GM19463 (cell line): Measurements from ENCODE around the gene LAMTOR4.

Source experiments
- ATAC-seq: cut with Tn5 transposase; IDR thresholded peaks from one replicate; pipeline ENCODE4 v1.9.1; 2021; ENCODE audit warnings: mild to moderate bottlenecking, moderate library complexity; ENCODE audit not compliant: unreplicated experiment

LAMTOR4 gene

DNA sequence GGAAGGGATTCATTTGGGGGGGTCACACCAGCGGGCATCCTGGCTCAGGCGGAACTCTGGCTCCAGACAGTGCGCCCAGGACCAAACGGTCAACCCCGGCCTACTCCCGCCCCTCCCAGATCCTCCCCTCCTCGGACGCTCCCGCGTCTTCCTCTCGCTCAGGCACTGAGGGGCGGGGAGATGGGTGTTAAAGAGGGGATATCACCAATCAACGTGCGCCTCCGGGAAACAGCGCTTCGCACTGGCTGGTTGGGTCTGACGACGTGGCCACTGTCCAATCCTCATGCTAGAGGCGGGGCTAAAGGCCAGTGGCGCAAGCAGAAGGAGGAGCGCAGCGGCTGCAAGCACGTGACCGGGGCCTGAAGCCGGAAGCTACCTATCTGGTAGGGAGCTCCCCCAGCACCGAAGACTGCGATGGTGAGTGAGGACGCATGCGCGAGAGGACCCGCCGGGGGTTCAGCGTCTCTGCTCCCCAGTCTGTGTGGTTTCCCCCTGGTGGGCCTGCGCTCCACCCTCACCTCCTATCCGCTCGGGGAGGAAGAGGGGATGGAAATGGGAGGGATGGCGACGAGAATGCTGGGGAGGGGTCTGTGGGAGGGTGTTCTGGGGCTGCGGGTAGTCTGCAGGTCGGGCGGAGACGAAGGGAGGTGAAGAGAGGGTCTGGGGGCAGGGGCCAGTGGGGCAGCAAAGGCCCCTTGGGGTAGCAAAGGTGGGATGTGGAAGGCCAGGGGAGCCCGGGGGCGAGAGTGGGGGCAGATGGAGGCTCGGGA, at the start of gene LAMTOR4:
Gene LAMTOR4, plus strand, starts transcription at position 360 of the 770 bp plus-strand sequence. Its CDS starts 55 bp downstream, at position 415.
- ATAC-seq: peak; percentile 98

- ATAC-seq: no peak
Observed at GRCh38 chr7:100099452-100099851, 49.3 kb upstream of the LAMTOR4 start.

DNA sequence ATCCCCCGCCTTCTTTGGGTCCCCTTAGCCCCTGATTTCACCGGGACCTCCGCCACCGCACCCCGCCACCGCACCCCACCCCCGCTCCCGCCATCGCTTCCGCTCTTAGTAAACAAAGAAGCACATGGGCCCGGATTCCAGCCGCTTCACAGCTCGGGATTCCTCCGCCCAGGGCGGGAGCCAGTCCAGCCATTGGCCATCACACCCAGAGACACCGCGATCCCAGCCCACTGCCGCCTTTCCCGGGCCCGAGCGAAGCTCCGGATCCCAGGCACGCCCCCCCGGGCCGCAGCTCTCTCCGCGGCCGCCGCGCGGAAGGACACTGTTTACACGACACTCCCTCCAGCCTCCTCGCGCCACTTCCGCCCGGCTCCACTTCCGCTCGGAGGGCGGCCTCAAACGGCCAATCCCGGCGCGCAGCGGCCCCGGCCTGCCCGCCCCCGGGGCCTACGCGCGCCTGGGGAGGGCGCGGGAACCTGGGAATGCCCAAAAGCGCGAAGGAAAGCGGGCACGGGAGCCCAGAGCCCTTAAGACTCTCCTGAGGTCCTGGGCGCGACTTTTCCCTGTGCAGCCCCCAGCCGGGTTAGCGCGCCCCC, 48.2 kb upstream of the LAMTOR4 start:
- peak; percentile 59 for ATAC-seq

- peak; percentile 88 for ATAC-seq
Observed at GRCh38 chr7:100101016-100101862, 47.5 kb upstream of the LAMTOR4 start, which contains the start of the genes AP4M1 and MCM7. Gene AP4M1 (plus strand): TSS chr7:100101643. CDS start chr7:100101715, 72 bp downstream. Gene MCM7 (minus strand): TSS chr7:100101397. CDS start chr7:100101294, 103 bp downstream.

DNA sequence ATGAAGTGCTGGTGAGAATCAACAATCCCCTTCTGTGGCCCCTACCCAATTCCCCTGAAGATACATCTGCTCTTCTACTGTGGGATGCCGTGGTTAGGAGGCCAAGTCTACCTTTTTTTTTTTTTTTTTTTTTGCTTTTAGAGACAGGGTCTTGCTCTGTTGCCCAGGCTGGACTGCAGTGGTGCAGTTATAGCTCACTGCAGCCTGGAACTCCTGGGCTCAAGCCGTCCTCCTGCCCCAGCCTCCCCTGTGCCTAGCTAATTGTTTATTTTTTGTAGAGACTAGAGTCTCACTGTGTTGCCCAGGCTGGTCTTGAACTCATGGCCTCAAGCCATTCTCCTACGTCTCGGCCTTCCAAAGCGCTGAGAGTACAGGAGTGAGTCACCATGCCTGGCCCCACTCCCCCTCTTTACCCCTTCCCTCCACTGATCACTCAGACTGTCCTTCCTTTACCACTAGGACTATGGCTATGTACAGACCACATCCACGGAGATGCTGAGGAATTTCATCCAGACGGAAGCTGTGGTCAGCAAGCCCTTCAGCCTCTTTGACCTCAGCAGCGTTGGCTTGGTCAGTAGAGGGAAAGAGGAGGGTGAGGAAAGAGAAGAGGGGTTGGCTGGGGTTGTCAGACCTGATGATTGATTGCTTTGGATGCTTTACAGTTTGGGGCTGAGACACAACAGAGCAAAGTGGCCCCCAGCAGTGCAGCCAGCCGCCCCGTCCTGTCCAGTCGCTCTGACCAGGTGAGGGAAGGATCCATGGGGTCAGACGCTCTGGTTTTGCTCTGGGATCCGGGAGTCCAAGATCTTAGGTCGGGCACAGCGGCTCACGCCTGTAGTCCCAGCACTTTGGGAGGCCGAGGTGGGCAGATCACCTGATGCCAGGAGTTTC, 45.5 kb upstream of the LAMTOR4 start:
- no peak for ATAC-seq

GRCh38 chr7:100105534-100105933, 43.2 kb upstream of the LAMTOR4 start:
- ATAC-seq: no peak

DNA sequence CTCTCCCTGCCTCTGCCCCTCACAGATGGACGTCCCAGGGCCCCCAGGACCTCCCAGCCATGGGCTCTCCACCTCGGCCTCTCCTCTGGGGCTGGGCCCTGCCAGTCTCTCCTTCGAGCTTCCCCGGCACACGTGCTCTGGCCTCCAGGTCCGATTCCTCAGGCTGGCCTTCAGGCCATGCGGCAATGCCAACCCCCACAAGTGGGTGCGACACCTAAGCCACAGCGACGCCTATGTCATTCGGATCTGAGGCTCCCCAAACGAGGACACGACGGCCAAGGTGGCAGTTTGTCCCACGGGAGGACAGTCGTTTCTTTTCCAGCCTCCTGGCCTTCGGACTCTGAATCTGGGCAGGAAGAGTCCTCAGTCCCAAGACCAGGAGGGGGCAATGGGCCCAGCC, 42.1 kb upstream of the LAMTOR4 start:
- no peak for ATAC-seq

DNA sequence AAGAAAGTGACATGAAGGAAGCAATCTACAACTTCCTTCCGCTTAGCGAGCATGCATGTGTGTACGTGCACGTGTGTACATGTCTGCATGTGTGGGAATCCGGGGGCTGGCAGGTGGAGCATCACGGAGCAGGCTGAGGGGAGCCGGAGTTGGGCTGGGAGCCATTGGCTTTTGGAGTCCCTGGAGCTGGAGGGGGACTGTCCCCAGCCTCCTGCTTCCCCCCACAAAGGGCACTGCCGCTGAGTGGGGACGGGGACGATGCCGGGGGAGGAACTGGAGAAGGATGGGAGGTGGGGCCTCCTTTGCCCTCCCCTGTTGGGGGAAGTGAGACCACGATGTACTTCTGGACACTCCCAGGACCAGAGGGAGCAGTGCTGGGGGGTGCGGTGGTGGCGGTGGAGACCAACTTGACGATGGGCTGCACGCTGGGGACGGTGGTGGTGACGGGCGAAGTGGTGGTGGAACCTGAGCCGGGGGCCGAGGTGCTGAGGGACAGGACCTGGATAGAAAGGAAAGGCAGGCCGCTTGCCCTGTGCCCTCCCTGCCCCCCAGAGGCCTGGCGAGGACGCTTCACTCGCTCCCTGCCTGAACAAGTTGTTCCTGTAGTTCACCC, 41.5 kb upstream of the LAMTOR4 start:
- ATAC-seq: no peak

DNA sequence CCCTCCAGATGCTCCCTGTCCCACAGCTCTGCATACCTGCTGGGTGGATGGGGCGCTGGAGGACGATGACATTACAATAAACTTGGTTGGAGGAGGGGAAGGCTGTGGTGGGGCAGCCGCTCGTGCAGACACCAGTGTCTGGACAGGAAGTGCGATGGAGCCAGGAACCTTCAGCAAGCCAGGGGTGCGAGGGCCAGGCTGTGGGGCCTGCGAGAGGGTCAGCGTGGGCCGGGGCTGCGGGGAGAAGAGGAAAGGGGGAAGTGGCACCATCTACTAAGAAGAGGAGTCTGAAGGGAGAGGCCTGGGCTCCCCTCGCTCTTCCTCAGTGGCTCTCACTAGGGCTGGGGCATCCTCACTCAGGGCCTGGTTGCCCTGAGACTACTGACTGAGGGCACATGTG, 40.8 kb upstream of the LAMTOR4 start:
- no peak for ATAC-seq

- ATAC-seq: no peak
Observed at GRCh38 chr7:100109521-100110163, 39.1 kb upstream of the LAMTOR4 start.

GRCh38 chr7:100111156-100111555, 37.6 kb upstream of the LAMTOR4 start:
- no peak for ATAC-seq

GRCh38 chr7:100111914-100112313, 36.8 kb upstream of the LAMTOR4 start:
- ATAC-seq: no peak

- no peak for ATAC-seq
Observed at GRCh38 chr7:100115026-100115425, 33.7 kb upstream of the LAMTOR4 start.

GRCh38 chr7:100118388-100119071, 30.2 kb upstream of the LAMTOR4 start:
- ATAC-seq: no peak

DNA sequence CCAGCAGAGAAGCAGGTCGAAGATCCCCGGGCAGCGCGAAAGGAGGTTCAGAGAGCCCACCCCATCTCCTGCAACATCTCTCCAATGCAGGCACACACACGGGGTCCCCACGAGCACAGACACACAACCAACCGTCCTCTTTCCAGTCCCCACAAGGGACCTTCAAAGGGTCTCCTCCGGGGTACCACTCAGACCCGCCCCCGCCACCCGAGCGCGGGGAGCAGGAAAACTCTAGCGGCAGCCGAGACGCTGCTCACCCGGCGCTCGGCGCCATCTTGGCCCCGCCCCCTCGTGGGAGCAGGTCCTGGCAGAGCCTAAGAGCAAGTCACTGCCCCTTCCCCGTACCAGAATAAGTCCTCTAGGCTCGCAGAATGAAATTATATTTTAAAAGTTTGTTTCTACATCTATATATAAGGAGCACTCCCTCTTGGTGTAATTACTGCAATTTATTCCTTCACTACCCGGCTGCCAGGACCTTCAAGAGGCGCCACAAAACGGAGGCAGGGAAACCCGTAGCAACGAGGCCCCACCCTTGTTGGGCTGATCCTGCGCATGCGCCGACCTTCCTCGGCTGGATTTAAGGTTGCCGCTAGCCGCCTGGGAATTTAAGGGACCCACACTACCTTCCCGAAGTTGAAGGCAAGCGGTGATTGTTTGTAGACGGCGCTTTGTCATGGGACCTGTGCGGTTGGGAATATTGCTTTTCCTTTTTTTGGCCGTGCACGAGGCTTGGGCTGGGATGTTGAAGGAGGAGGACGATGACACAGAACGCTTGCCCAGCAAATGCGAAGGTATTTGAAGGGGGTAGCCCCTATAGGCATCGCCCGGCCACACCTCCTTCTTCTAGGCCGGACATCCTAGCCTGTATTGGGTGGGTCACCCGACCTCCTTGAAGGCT, 29.4 kb upstream of the LAMTOR4 start, which contains the start of the genes CNPY4 and TAF6:
Gene CNPY4, plus strand, starts transcription at position 563 of the 898 bp plus-strand sequence. Its CDS starts 111 bp downstream, at position 674.
Gene TAF6, minus strand, starts transcription at position 287 of the 898 bp plus-strand sequence. CDS start 5,149 bp downstream, outside the sequence.
- peak; percentile 67 for ATAC-seq

GRCh38 chr7:100119970-100120732, 28.6 kb upstream of the LAMTOR4 start:
- ATAC-seq: peak; percentile 23

DNA sequence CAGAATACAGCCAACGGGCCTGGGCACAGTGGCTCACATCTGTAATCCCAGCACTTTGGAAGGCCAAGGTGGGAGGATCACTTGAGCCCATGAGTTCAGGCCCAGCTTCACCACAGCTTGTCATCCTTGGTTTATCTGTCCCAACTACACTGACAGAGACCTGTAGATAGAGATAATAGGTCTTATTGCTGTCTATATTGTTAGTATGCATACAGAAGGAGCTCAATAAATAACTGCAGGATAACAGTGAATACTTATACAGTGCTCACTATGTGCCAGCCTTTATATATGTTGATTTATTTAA, 28.0 kb upstream of the LAMTOR4 start:
- ATAC-seq: no peak
